HepG2 (cell line): Measurements from ENCODE around the gene FABP6. TPM values are rescaled to one million over a fixed set of nuclear protein-coding genes. Genes with fewer than 3 reads are reported as not detected.

ENCODE experiments used
- ATAC-seq: fragments of 200-7000 bp; cut with Tn5 transposase; 3 replicates; pipeline ENCODE4 v1.9.1; 2020; ENCODE audit warnings: mild to moderate bottlenecking, moderate library complexity
- BruUV-seq: library from RNA; stranded (reverse); fragments of 400-500 nt; replicated peaks from 2 replicates; lab custom pipeline; 2021; lab: Mats Ljungman, UMichigan
- CTCF ChIA-PET: fragments of 300-600 bp; formaldehyde crosslinking; extraction: SDS; loops from one replicate; lab custom pipeline; 2021; ENCODE audit warnings: low total read pairs, inconsistent platforms, low intra/inter-chr PET ratio; lab: Yijun Ruan, JAX
- POLR2A ChIA-PET: fragments of 350-600 bp; sonication (Branson Sonifier 250); formaldehyde crosslinking; loops from one replicate; lab custom pipeline; 2020; ENCODE audit warnings: antibody characterized with exemption, inconsistent platforms; lab: Yijun Ruan, JAX
- DNase-seq: peaks from one replicate; pipeline ENCODE4 v3.0.0-alpha.2; 2015; ENCODE audit warnings: low spot score
- FAIRE-seq: peaks from 3 replicates; lab custom pipeline; 2011; peaks lifted over from hg19 to GRCh38; lab: Jason Lieb, UNC
- H2AFZ ChIP-seq: one replicate; pipeline ENCODE4 v1.6.1; 2011; ENCODE audit warnings: low read length, inconsistent platforms
- H3K27ac ChIP-seq: fragments of 300-600 bp; 3 replicates; pipeline ENCODE4 v1.8.0; 2011; ENCODE audit warnings: mixed run types, mild to moderate bottlenecking, mixed read lengths, low read length, inconsistent platforms; ENCODE audit not compliant: insufficient read depth; ENCODE audit errors: extremely low read length
- H3K27me3 ChIP-seq, 2 experiments: fragments of 200-600 bp in 1 of 2; 2 replicates in 1 of 2; 3 replicates in 1 of 2; pipeline versions ENCODE4 v1.6.0 to v1.8.0; 2011; ENCODE audit warnings: low read length in 2 of 2, mild to moderate bottlenecking in 2 of 2, moderate library complexity in 2 of 2, inconsistent platforms in 1 of 2; ENCODE audit not compliant: insufficient read depth in 2 of 2, control insufficient read depth in 1 of 2
- H3K36me3 ChIP-seq, 2 experiments: fragments of 200-600 bp in 1 of 2; replicated peaks in 1 of 2; 2 replicates in 1 of 2; 3 replicates in 1 of 2; pipeline versions ENCODE4 v1.5.1 to v1.8.0; 2011; ENCODE audit warnings: low read length in 2 of 2, inconsistent platforms in 1 of 2; ENCODE audit not compliant: insufficient read depth in 2 of 2, control insufficient read depth in 1 of 2
- H3K4me1 ChIP-seq: 2 replicates; pipeline ENCODE4 v1.5.1; 2012; ENCODE audit warnings: low read length, inconsistent platforms; ENCODE audit not compliant: insufficient read depth
- H3K4me2 ChIP-seq: 2 replicates; pipeline ENCODE4 v1.6.0; 2011; ENCODE audit warnings: low read depth, low read length, inconsistent platforms
- H3K4me3 ChIP-seq, 3 experiments: fragments of 200-600 bp in 1 of 3; sonication (generic), shearing (Covaris generic) in 1 of 3; replicated peaks in 1 of 3; 2 replicates each; pipeline ENCODE4 v1.5.1; 2011 to 2016; ENCODE audit warnings: low read length in 3 of 3, inconsistent platforms in 2 of 3, low read depth in 2 of 3, mild to moderate bottlenecking in 2 of 3, control low read depth in 1 of 3, mixed read lengths in 1 of 3; ENCODE audit not compliant: insufficient read depth in 1 of 3
- H3K79me2 ChIP-seq: one replicate; pipeline ENCODE4 v1.6.1; 2011; ENCODE audit warnings: low read length, inconsistent platforms; ENCODE audit not compliant: insufficient read depth
- H3K9ac ChIP-seq: 2 replicates; pipeline ENCODE4 v1.6.0; 2011; ENCODE audit warnings: mild to moderate bottlenecking, low read depth, low read length, inconsistent platforms; ENCODE audit not compliant: insufficient read depth
- H3K9me3 ChIP-seq: 2 replicates; pipeline ENCODE4 v1.5.1; 2012; ENCODE audit warnings: mild to moderate bottlenecking, low read length
- H4K20me1 ChIP-seq: 2 replicates; pipeline ENCODE4 v1.6.0; 2011; ENCODE audit warnings: inconsistent platforms, mild to moderate bottlenecking, low read length, moderate library complexity; ENCODE audit not compliant: insufficient read depth
- ARNT2 ChIP-seq: sonication (generic); formaldehyde crosslinking; IDR thresholded peaks from 2 replicates; pipeline ENCODE4 v1.8.0; 2022; ENCODE audit warnings: mild to moderate bottlenecking, low read depth, missing genetic modification reagents, moderate library complexity
- HNF1B ChIP-seq: sonication (generic); formaldehyde crosslinking; IDR thresholded peaks from 2 replicates; pipeline ENCODE4 v1.5.1; 2020; ENCODE audit warnings: mild to moderate bottlenecking, moderate library complexity, missing genetic modification reagents
- KLF6 ChIP-seq: IDR thresholded peaks from 2 replicates; pipeline ENCODE4 v1.8.0; 2016; ENCODE audit warnings: missing biosample characterization, missing genetic modification reagents
- MEF2D ChIP-seq: sonication (generic); formaldehyde crosslinking; IDR thresholded peaks from 2 replicates; pipeline ENCODE4 v1.5.1; 2020; ENCODE audit warnings: mild to moderate bottlenecking, missing genetic modification reagents
- MYNN ChIP-seq: sonication (generic); formaldehyde crosslinking; IDR thresholded peaks from 2 replicates; pipeline ENCODE4 v1.4.0; 2020; ENCODE audit warnings: mild to moderate bottlenecking, low read depth, missing genetic modification reagents
- SCMH1 ChIP-seq: sonication (generic); formaldehyde crosslinking; IDR thresholded peaks from 2 replicates; pipeline ENCODE4 v1.9.0; 2021; ENCODE audit warnings: missing genetic modification reagents, mild to moderate bottlenecking, borderline replicate concordance
- ZBTB3 ChIP-seq: sonication (generic); formaldehyde crosslinking; IDR thresholded peaks from 2 replicates; pipeline ENCODE4 v1.4.0; 2020; ENCODE audit warnings: low read depth, mild to moderate bottlenecking, moderate library complexity, missing genetic modification reagents, borderline replicate concordance
- ZBTB44 ChIP-seq: sonication (generic); formaldehyde crosslinking; IDR thresholded peaks from 2 replicates; pipeline ENCODE4 v1.4.0; 2020; ENCODE audit warnings: missing genetic modification reagents
- ZFP1 ChIP-seq: IDR thresholded peaks from 2 replicates; pipeline ENCODE4 v1.6.1; 2016
- ZFP62 ChIP-seq: sonication (generic); formaldehyde crosslinking; IDR thresholded peaks from 2 replicates; pipeline ENCODE4 v1.4.0; 2020; ENCODE audit warnings: missing genetic modification reagents
- ZNF205 ChIP-seq: IDR thresholded peaks from 2 replicates; pipeline ENCODE4 v1.6.1; 2018; ENCODE audit warnings: missing biosample characterization, missing genetic modification reagents
- ZNF44 ChIP-seq: sonication (generic); formaldehyde crosslinking; IDR thresholded peaks from 2 replicates; pipeline ENCODE4 v1.5.1; 2020; ENCODE audit warnings: mild to moderate bottlenecking, missing genetic modification reagents
- WGBS: methylation state at CpG from one replicate; pipeline ENCODE4 v1.1.6; 2017; ENCODE audit warnings: low lambda C conversion rate; 5-methylcytosine and 5-hydroxymethylcytosine counted together
- in situ Hi-C: cut with HindIII; loops from 2 replicates; pipeline ENCODE4 v1.10.0; 2017; ENCODE audit warnings: low pct_unique_long_range_greater_than_20kb; ENCODE audit not compliant: extremely low pct_ligation_motif_present
- intact Hi-C: fragments of 100-400 bp; cut with micrococcal nuclease; formaldehyde crosslinking; loops from one replicate; pipeline ENCODE4 v1.10.0; 2022; ENCODE audit not compliant: unreplicated experiment
- polyA plus RNA-seq, 8 experiments: library from polyadenylated mRNA; depleted of rRNA in 3 of 8; stranded (reverse) in 7 of 8; unstranded in 1 of 8; fragments of >200 nt; fragmentation: Illumina TruSeq in 4 of 8; extraction: Trizol in 4 of 8; gene quantifications; 2 replicates each; pipeline versions ENCODE4 v1.2.1 to v1.2.3, GENCODE V29; 2011 to 2016; ENCODE audit warnings: low read depth in 4 of 8, missing spikeins in 1 of 8, mixed read lengths in 1 of 8; ENCODE audit not compliant: insufficient read depth in 1 of 8
- total RNA-seq, 5 experiments: library from RNA; depleted of rRNA; stranded (reverse); fragments of >200 nt; fragmentation: Illumina TruSeq; extraction: Trizol; gene quantifications; 2 replicates each; pipeline ENCODE4 v1.2.3, GENCODE V29; 2016; ENCODE audit warnings: low read depth in 1 of 5

FABP6 gene
- total and polyA plus RNA-seq, 2 of the 13 experiments (the other 11 are each of a cell fraction or from before 2014, with no cell fraction given) = 0.13 TPM; not detected in 1

DNA sequence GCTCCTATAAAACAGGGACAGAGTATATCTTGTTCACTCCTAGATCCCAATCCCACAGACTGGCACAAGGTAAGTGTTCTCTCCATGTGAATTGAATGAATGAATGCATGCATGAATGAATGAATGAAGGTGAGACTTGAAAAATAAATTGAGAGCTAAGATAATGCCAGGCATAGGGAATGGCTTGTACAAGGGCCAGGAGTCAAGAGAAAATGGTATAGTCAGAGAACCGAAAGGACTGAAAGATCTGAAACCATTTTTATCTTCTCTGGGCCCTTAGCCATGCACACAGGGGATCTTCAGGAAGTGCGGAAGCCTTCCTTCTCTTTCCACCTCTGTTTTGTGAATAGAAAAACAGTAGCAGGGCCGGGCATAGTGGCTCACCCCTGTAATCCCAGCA lies 48.4 kb upstream of the FABP6 start:
- POLR2A ChIA-PET = no interaction called here
- no peak overlapping the region for H3K27ac ChIP-seq
- H3K4me2 ChIP-seq = no peak overlapping the region
- no peak overlapping the region for H3K9ac ChIP-seq
- BruUV-seq = no TSS peak
- H3K36me3 ChIP-seq = no peaks in the 10 kb centered on the region
- H3K4me3 ChIP-seq = no peak overlapping the region
- CTCF ChIA-PET = no interaction called here
- DNase-seq (no peak), FAIRE-seq (no peak), ATAC-seq (no peak)
- intact Hi-C loops = no loop called here
- H3K79me2 ChIP-seq = no peaks in the 10 kb centered on the region
- no peaks in the 10 kb centered on the region for H4K20me1 ChIP-seq
- TF ChIP-seq KLF6 (CRISPR knock-in tag) = no peak
- TF ChIP-seq ZFP62 (CRISPR knock-in tag) = no peak
- no peak for TF ChIP-seq ZNF205 (CRISPR knock-in tag)
- no peak for TF ChIP-seq ZFP1 (CRISPR knock-in tag)
- TF ChIP-seq ZNF44 (CRISPR knock-in tag) = no peak
- no peak for TF ChIP-seq ARNT2 (CRISPR knock-in tag)
- no peak for TF ChIP-seq SCMH1 (CRISPR knock-in tag)
- no peak for TF ChIP-seq MEF2D (CRISPR knock-in tag)
- no peak for TF ChIP-seq HNF1B (CRISPR knock-in tag)
- TF ChIP-seq ZBTB44 (CRISPR knock-in tag) = no peak
- no peak for TF ChIP-seq ZBTB3 (CRISPR knock-in tag)
- TF ChIP-seq MYNN (CRISPR knock-in tag) = no peak
- H3K9me3 ChIP-seq = no peaks in the 10 kb centered on the region
- no peak overlapping the region for H2AFZ ChIP-seq
- in situ Hi-C loops = no loop called here
- no peaks in the 10 kb centered on the region; a peak in 1 of 5 replicates for H3K27me3 ChIP-seq
- no peaks in the 10 kb centered on the region for H3K4me1 ChIP-seq
- 36% methylated on average over 3 of the region's 3 CpGs for WGBS
